HL-60 (cell line): ENCODE measurements around the gene AFAP1.

Experiments used
- CTCF ChIP-seq: IDR thresholded peaks from one replicate; pipeline ENCODE4 v1.5.1; 2011; ENCODE audit warnings: low read length, control low read depth, inconsistent platforms; ENCODE audit not compliant: insufficient read depth
- GABPA ChIP-seq: IDR thresholded peaks from 2 replicates; pipeline ENCODE4 v1.6.1; 2012; ENCODE audit warnings: low read depth
- POLR2AphosphoS5 ChIP-seq: IDR thresholded peaks from 2 replicates; pipeline ENCODE4 v1.6.1; 2012; ENCODE audit warnings: low read depth
- SPI1 ChIP-seq: IDR thresholded peaks from 2 replicates; pipeline ENCODE4 v1.6.1; 2012; ENCODE audit warnings: low read depth, mild to moderate bottlenecking, borderline replicate concordance
- TF ChIP-seq, protein P1 (sequence below): IDR thresholded peaks from 2 replicates; pipeline ENCODE4 v1.6.1; 2012; ENCODE audit warnings: low read depth; ENCODE audit not compliant: insufficient replicate concordance

DNA sequence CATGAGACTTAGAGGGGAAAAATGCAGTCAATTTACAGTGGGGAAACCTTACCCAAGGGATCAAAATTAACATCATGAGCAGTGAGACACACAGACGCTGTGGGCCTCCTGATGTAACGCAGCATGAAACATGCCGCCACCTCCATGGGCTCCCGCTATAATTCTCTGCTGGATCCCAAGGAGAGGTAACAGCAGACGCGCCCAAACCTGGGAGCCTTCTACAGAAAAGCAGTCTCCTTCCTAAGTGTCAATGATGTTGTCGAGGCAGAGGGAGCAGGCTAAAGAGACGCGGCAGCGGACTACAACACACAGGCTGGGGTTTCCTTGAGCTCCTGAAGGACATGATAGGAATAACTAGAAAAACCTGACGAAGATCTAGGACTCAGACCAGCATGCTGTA, 142.3 kb downstream of the AFAP1 start:
- TF ChIP-seq CTCF (no peak), POLR2AphosphoS5 (no peak), SPI1 (no peak), GABPA (no peak)
- TF ChIP-seq, protein P1, sequence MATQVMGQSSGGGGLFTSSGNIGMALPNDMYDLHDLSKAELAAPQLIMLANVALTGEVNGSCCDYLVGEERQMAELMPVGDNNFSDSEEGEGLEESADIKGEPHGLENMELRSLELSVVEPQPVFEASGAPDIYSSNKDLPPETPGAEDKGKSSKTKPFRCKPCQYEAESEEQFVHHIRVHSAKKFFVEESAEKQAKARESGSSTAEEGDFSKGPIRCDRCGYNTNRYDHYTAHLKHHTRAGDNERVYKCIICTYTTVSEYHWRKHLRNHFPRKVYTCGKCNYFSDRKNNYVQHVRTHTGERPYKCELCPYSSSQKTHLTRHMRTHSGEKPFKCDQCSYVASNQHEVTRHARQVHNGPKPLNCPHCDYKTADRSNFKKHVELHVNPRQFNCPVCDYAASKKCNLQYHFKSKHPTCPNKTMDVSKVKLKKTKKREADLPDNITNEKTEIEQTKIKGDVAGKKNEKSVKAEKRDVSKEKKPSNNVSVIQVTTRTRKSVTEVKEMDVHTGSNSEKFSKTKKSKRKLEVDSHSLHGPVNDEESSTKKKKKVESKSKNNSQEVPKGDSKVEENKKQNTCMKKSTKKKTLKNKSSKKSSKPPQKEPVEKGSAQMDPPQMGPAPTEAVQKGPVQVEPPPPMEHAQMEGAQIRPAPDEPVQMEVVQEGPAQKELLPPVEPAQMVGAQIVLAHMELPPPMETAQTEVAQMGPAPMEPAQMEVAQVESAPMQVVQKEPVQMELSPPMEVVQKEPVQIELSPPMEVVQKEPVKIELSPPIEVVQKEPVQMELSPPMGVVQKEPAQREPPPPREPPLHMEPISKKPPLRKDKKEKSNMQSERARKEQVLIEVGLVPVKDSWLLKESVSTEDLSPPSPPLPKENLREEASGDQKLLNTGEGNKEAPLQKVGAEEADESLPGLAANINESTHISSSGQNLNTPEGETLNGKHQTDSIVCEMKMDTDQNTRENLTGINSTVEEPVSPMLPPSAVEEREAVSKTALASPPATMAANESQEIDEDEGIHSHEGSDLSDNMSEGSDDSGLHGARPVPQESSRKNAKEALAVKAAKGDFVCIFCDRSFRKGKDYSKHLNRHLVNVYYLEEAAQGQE: no peak
